Ishikawa (cell line): Measurements from ENCODE around the gene METRNL.

Experiments used
- CEBPB ChIP-seq: IDR thresholded peaks from 2 replicates; pipeline ENCODE4 v1.6.1; 2012
- CREB1 ChIP-seq: IDR thresholded peaks from 2 replicates; pipeline ENCODE4 v1.6.1; 2012; ENCODE audit warnings: low read depth
- EGR1 ChIP-seq: IDR thresholded peaks from 2 replicates; pipeline ENCODE4 v1.6.1; 2012
- EP300 ChIP-seq: IDR thresholded peaks from 2 replicates; pipeline ENCODE4 v1.6.1; 2012; ENCODE audit warnings: borderline replicate concordance
- RAD21 ChIP-seq: IDR thresholded peaks from 2 replicates; pipeline ENCODE4 v1.6.1; 2012; ENCODE audit warnings: low read depth
- TAF1 ChIP-seq: IDR thresholded peaks from 2 replicates; pipeline ENCODE4 v1.6.1; 2012; ENCODE audit warnings: low read depth, mild to moderate bottlenecking
- TF ChIP-seq, protein P1 (sequence below): IDR thresholded peaks from 2 replicates; pipeline ENCODE4 v1.6.1; 2012; ENCODE audit warnings: low read depth, mild to moderate bottlenecking
- TF ChIP-seq, protein P2 (sequence below): IDR thresholded peaks from 2 replicates; pipeline ENCODE4 v1.6.1; 2012
- TF ChIP-seq, protein P3 (sequence below): IDR thresholded peaks from 2 replicates; pipeline ENCODE4 v1.6.1; 2012

DNA sequence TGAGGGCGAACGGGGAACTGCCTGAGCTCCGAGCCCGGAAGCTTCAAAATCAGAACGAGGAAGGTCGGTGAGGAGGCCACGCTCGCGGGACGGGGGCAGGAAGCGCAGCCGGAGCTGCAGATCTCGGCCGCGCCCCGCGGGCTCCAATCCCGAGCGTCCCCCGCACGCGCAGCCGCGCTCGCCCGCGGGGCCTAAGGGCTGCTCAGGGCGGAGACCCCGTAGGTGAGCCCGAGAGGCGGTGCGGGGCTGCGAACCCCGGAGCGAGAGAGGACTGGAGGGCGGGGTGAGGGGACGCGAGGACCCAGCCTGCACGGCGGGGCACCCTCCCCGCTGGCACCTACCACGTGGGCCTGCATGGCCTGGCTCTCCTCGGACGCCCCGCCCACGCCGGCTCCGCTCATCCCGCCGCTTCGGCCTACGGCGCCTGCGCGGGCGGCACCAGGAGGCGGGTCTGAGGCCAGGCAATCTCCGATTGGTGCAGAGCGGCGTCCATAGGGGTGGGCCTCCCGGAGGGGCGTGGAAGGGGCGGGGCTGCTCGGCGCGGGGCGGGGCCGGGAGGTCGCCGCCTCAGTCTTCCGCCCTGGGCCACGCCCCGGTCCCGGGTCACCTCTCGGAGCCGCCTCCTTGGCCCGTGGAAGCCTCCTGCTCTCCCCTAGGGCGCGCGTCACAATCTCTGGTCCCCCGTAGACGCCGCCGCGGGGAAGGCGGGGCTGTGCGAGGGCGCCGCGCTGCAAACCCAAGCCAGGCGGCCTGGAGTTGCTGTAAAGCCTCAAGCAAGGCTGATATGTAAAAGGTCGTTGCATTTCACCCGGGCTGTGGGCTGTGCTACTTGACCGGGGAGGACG, 27.8 kb upstream of the METRNL start:
- TF ChIP-seq CREB1 = no peak
- no peak for TF ChIP-seq EP300
- TF ChIP-seq, protein P1, sequence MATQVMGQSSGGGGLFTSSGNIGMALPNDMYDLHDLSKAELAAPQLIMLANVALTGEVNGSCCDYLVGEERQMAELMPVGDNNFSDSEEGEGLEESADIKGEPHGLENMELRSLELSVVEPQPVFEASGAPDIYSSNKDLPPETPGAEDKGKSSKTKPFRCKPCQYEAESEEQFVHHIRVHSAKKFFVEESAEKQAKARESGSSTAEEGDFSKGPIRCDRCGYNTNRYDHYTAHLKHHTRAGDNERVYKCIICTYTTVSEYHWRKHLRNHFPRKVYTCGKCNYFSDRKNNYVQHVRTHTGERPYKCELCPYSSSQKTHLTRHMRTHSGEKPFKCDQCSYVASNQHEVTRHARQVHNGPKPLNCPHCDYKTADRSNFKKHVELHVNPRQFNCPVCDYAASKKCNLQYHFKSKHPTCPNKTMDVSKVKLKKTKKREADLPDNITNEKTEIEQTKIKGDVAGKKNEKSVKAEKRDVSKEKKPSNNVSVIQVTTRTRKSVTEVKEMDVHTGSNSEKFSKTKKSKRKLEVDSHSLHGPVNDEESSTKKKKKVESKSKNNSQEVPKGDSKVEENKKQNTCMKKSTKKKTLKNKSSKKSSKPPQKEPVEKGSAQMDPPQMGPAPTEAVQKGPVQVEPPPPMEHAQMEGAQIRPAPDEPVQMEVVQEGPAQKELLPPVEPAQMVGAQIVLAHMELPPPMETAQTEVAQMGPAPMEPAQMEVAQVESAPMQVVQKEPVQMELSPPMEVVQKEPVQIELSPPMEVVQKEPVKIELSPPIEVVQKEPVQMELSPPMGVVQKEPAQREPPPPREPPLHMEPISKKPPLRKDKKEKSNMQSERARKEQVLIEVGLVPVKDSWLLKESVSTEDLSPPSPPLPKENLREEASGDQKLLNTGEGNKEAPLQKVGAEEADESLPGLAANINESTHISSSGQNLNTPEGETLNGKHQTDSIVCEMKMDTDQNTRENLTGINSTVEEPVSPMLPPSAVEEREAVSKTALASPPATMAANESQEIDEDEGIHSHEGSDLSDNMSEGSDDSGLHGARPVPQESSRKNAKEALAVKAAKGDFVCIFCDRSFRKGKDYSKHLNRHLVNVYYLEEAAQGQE = no peak
- TF ChIP-seq EGR1 = peak; percentile 49; the same call in 1 of the 2 replicates
- TF ChIP-seq CEBPB = no peak
- no peak; the same call in 1 of the 2 replicates for TF ChIP-seq TAF1
- TF ChIP-seq, protein P2, sequence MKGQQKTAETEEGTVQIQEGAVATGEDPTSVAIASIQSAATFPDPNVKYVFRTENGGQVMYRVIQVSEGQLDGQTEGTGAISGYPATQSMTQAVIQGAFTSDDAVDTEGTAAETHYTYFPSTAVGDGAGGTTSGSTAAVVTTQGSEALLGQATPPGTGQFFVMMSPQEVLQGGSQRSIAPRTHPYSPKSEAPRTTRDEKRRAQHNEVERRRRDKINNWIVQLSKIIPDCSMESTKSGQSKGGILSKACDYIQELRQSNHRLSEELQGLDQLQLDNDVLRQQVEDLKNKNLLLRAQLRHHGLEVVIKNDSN = peak; percentile 92
- TF ChIP-seq RAD21 = peak; percentile 0; the same call in 1 of the 2 replicates
- TF ChIP-seq, protein P3, sequence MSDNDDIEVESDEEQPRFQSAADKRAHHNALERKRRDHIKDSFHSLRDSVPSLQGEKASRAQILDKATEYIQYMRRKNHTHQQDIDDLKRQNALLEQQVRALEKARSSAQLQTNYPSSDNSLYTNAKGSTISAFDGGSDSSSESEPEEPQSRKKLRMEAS = peak; percentile 96
